NCI-H82 treated with DMSO at 0.1 percent for 48 hours (cell line): Measurements from ENCODE around the gene STT3B.
A peak's percentile ranks its signal among the peaks of the same experiment; 100 is the strongest.

ENCODE experiments used
- DNase-seq: peaks from one replicate; lab custom pipeline; 2025; ENCODE audit not compliant: unreplicated experiment; lab: John Stamatoyannopoulos, UW

STT3B gene

GRCh38 chr3:31550452-31551251, 17.9 kb downstream of the STT3B start:
- DNase-seq: no peak

GRCh38 chr3:31551646-31552045, 18.9 kb downstream of the STT3B start:
- DNase-seq: no peak

- no peak for DNase-seq
These were observed 19.4 kb downstream of the STT3B start for GRCh38 chr3:31552103-31552502.

- no peak for DNase-seq
These were observed 20.5 kb downstream of the STT3B start for GRCh38 chr3:31553258-31553657.

GRCh38 chr3:31555204-31555603, 22.5 kb downstream of the STT3B start:
- no peak for DNase-seq

GRCh38 chr3:31559872-31560534, 27.3 kb downstream of the STT3B start:
- DNase-seq: no peak

- no peak for DNase-seq
These were observed 29.2 kb downstream of the STT3B start for GRCh38 chr3:31561891-31562290.

GRCh38 chr3:31562525-31562924, 29.8 kb downstream of the STT3B start:
- no peak for DNase-seq

GRCh38 chr3:31565288-31565687, 32.6 kb downstream of the STT3B start:
- no peak for DNase-seq

GRCh38 chr3:31567036-31567435, 34.3 kb downstream of the STT3B start:
- DNase-seq: no peak

- no peak for DNase-seq
These were observed 35.9 kb downstream of the STT3B start for GRCh38 chr3:31568649-31569048.

GRCh38 chr3:31571325-31571724, 38.6 kb downstream of the STT3B start:
- DNase-seq: no peak

- no peak for DNase-seq
These were observed 39.7 kb downstream of the STT3B start for GRCh38 chr3:31572236-31573004.

GRCh38 chr3:31573036-31573779, 40.5 kb downstream of the STT3B start:
- DNase-seq: no peak

GRCh38 chr3:31575448-31575847, 42.7 kb downstream of the STT3B start:
- peak; percentile 56 for DNase-seq

- no peak for DNase-seq
These were observed 43.8 kb downstream of the STT3B start for GRCh38 chr3:31576521-31576920.

- DNase-seq: no peak
These were observed 44.5 kb downstream of the STT3B start for GRCh38 chr3:31577232-31577631.

- DNase-seq: no peak
These were observed 47.1 kb downstream of the STT3B start for GRCh38 chr3:31579828-31580227.

- no peak for DNase-seq
These were observed 47.9 kb downstream of the STT3B start for GRCh38 chr3:31580645-31581044.

GRCh38 chr3:31581660-31582059, 48.9 kb downstream of the STT3B start:
- DNase-seq: no peak

GRCh38 chr3:31589228-31589627, 56.5 kb downstream of the STT3B start:
- DNase-seq: no peak
